ENCODE results near the gene MEDAG. TPM values are rescaled to one million over a fixed set of nuclear protein-coding genes. Genes with fewer than 3 reads are reported as not detected.

The MEDAG gene
- polyA plus RNA-seq, 1 donor, result 6.6 TPM

GRCh38 chr13:30872685-30873461 is 33.2 kb upstream of the MEDAG start:
- H3K36me3 ChIP-seq (ENCODE audit: control insufficient read depth, insufficient read depth, low read length), result no peaks in the 10 kb centered on the region
- H3K4me1 ChIP-seq (ENCODE audit: control insufficient read depth, insufficient read depth, low read length), result peaks cover 12% of the 10 kb centered on the region
- H3K27me3 ChIP-seq (ENCODE audit: control insufficient read depth, insufficient read depth, low read length), result no peaks in the 10 kb centered on the region
- DNase-seq, result peak in 1 of 2 donors; percentile 47
- no peaks in the 10 kb centered on the region for H3K9me3 ChIP-seq (ENCODE audit: control insufficient read depth, low read depth, low read length)
- peak overlapping the region; percentile 40 for H3K27ac ChIP-seq (ENCODE audit: low read length)
- no peak overlapping the region for H3K4me3 ChIP-seq (ENCODE audit: low read length)
- WGBS (ENCODE audit: insufficient coverage, low lambda C conversion rate), result no CpG with 5 or more reads among the region's 6 CpGs

- H3K4me1 ChIP-seq (ENCODE audit: control insufficient read depth, insufficient read depth, low read length), result peaks cover 12% of the 10 kb centered on the region
- no peaks in the 10 kb centered on the region for H3K9me3 ChIP-seq (ENCODE audit: control insufficient read depth, low read depth, low read length)
- no peaks in the 10 kb centered on the region for H3K27me3 ChIP-seq (ENCODE audit: control insufficient read depth, insufficient read depth, low read length)
- no peak overlapping the region for H3K27ac ChIP-seq (ENCODE audit: low read length)
- no CpG with 5 or more reads among the region's 5 CpGs for WGBS (ENCODE audit: insufficient coverage, low lambda C conversion rate)
- DNase-seq, result no peak
- no peak overlapping the region for H3K4me3 ChIP-seq (ENCODE audit: low read length)
- no peaks in the 10 kb centered on the region for H3K36me3 ChIP-seq (ENCODE audit: control insufficient read depth, insufficient read depth, low read length)
These were observed 32.6 kb upstream of the MEDAG start for GRCh38 chr13:30873499-30873898.

- DNase-seq, result no peak
- Histone ChIP-seq H3K36me3 (ENCODE audit: control insufficient read depth, insufficient read depth, low read length) (no peaks in the 10 kb centered on the region), H3K27ac (ENCODE audit: low read length) (no peak overlapping the region), H3K27me3 (ENCODE audit: control insufficient read depth, insufficient read depth, low read length) (no peaks in the 10 kb centered on the region), H3K4me3 (ENCODE audit: low read length) (no peak overlapping the region), H3K9me3 (ENCODE audit: control insufficient read depth, low read depth, low read length) (no peaks in the 10 kb centered on the region), H3K4me1 (ENCODE audit: control insufficient read depth, insufficient read depth, low read length) (peaks cover 12% of the 10 kb centered on the region)
- WGBS (ENCODE audit: insufficient coverage, low lambda C conversion rate), result no CpG with 5 or more reads among the region's 6 CpGs
These were observed 32.0 kb upstream of the MEDAG start for GRCh38 chr13:30874111-30874510.

GRCh38 chr13:30874561-30874960 is 31.5 kb upstream of the MEDAG start:
- DNase-seq, result no peak
- no CpG with 5 or more reads among the region's 6 CpGs for WGBS (ENCODE audit: insufficient coverage, low lambda C conversion rate)
- no peaks in the 10 kb centered on the region for H3K9me3 ChIP-seq (ENCODE audit: control insufficient read depth, low read depth, low read length)
- H3K4me1 ChIP-seq (ENCODE audit: control insufficient read depth, insufficient read depth, low read length), result peaks cover 12% of the 10 kb centered on the region
- H3K36me3 ChIP-seq (ENCODE audit: control insufficient read depth, insufficient read depth, low read length), result no peaks in the 10 kb centered on the region
- no peak overlapping the region for H3K4me3 ChIP-seq (ENCODE audit: low read length)
- H3K27ac ChIP-seq (ENCODE audit: low read length), result no peak overlapping the region
- H3K27me3 ChIP-seq (ENCODE audit: control insufficient read depth, insufficient read depth, low read length), result no peaks in the 10 kb centered on the region

DNA sequence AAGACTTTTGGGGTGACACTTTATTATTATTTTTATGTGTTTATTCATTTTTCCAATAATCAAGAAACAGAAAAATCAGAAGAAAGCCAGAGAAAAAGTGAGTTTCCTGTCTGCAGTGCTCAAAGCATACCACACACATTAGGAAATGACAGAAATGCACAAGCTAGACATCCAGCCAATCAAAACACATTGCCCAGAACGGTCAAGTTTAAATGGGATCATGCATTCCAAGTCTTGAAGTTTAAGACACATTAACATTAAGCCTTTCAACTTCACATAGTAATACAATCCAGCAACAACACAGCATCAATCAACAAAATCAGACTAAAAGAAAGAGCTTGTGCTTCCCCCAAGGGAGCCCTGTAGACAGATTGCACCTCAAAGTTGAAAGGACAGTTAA is 28.7 kb upstream of the MEDAG start:
- Histone ChIP-seq H3K27ac (ENCODE audit: low read length) (no peak overlapping the region), H3K27me3 (ENCODE audit: control insufficient read depth, insufficient read depth, low read length) (peaks cover 9% of the 10 kb centered on the region), H3K4me3 (ENCODE audit: low read length) (no peak overlapping the region), H3K36me3 (ENCODE audit: control insufficient read depth, insufficient read depth, low read length) (no peaks in the 10 kb centered on the region), H3K9me3 (ENCODE audit: control insufficient read depth, low read depth, low read length) (no peaks in the 10 kb centered on the region), H3K4me1 (ENCODE audit: control insufficient read depth, insufficient read depth, low read length) (peaks cover 9% of the 10 kb centered on the region)
- no peak for DNase-seq
- WGBS (ENCODE audit: insufficient coverage, low lambda C conversion rate), result no CpG with 5 or more reads among the region's 1 CpG

- no peak for DNase-seq
- WGBS (ENCODE audit: insufficient coverage, low lambda C conversion rate), result no CpG with 5 or more reads among the region's 2 CpGs
- no peak overlapping the region for H3K4me3 ChIP-seq (ENCODE audit: low read length)
- H3K4me1 ChIP-seq (ENCODE audit: control insufficient read depth, insufficient read depth, low read length), result no peaks in the 10 kb centered on the region
- H3K9me3 ChIP-seq (ENCODE audit: control insufficient read depth, low read depth, low read length), result no peaks in the 10 kb centered on the region
- H3K27me3 ChIP-seq (ENCODE audit: control insufficient read depth, insufficient read depth, low read length), result peaks cover 9% of the 10 kb centered on the region
- H3K36me3 ChIP-seq (ENCODE audit: control insufficient read depth, insufficient read depth, low read length), result no peaks in the 10 kb centered on the region
- H3K27ac ChIP-seq (ENCODE audit: low read length), result no peak overlapping the region
These were observed 25.8 kb upstream of the MEDAG start for GRCh38 chr13:30880151-30880855.

DNA sequence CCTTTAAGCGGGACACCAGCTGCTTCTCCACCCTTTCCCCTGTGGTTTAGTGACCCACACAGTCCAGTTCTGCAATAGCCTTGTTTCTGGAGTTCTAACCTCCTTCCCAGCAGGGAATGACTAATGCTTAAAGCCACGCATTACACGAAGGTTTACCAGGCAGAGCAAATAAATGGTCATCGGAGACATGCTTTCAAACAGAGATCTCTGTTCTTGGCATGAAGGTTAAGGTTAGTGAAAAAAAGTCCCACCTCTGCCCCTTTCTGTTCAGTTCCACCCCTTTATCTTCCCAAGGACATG is 25.3 kb upstream of the MEDAG start:
- Histone ChIP-seq H3K36me3 (ENCODE audit: control insufficient read depth, insufficient read depth, low read length) (no peaks in the 10 kb centered on the region), H3K27me3 (ENCODE audit: control insufficient read depth, insufficient read depth, low read length) (peaks cover 9% of the 10 kb centered on the region), H3K4me3 (ENCODE audit: low read length) (no peak overlapping the region), H3K4me1 (ENCODE audit: control insufficient read depth, insufficient read depth, low read length) (no peaks in the 10 kb centered on the region), H3K9me3 (ENCODE audit: control insufficient read depth, low read depth, low read length) (no peaks in the 10 kb centered on the region), H3K27ac (ENCODE audit: low read length) (no peak overlapping the region)
- no peak for DNase-seq
- WGBS (ENCODE audit: insufficient coverage, low lambda C conversion rate), result no CpG with 5 or more reads among the region's 4 CpGs

- H3K27me3 ChIP-seq (ENCODE audit: control insufficient read depth, insufficient read depth, low read length), result peaks cover 9% of the 10 kb centered on the region
- no peak overlapping the region for H3K4me3 ChIP-seq (ENCODE audit: low read length)
- no peaks in the 10 kb centered on the region for H3K9me3 ChIP-seq (ENCODE audit: control insufficient read depth, low read depth, low read length)
- no peak overlapping the region for H3K27ac ChIP-seq (ENCODE audit: low read length)
- no CpG with 5 or more reads among the region's 3 CpGs for WGBS (ENCODE audit: insufficient coverage, low lambda C conversion rate)
- no peak for DNase-seq
- no peaks in the 10 kb centered on the region for H3K4me1 ChIP-seq (ENCODE audit: control insufficient read depth, insufficient read depth, low read length)
- H3K36me3 ChIP-seq (ENCODE audit: control insufficient read depth, insufficient read depth, low read length), result no peaks in the 10 kb centered on the region
These were observed 24.9 kb upstream of the MEDAG start for GRCh38 chr13:30881191-30881651.

GRCh38 chr13:30882026-30882850 is 23.8 kb upstream of the MEDAG start:
- Histone ChIP-seq H3K4me1 (ENCODE audit: control insufficient read depth, insufficient read depth, low read length) (no peaks in the 10 kb centered on the region), H3K9me3 (ENCODE audit: control insufficient read depth, low read depth, low read length) (no peaks in the 10 kb centered on the region), H3K27me3 (ENCODE audit: control insufficient read depth, insufficient read depth, low read length) (peaks cover 9% of the 10 kb centered on the region), H3K4me3 (ENCODE audit: low read length) (no peak overlapping the region), H3K27ac (ENCODE audit: low read length) (no peak overlapping the region), H3K36me3 (ENCODE audit: control insufficient read depth, insufficient read depth, low read length) (no peaks in the 10 kb centered on the region)
- WGBS (ENCODE audit: insufficient coverage, low lambda C conversion rate), result 50% methylated on average over 4 of the region's 8 CpGs
- no peak for DNase-seq

DNA sequence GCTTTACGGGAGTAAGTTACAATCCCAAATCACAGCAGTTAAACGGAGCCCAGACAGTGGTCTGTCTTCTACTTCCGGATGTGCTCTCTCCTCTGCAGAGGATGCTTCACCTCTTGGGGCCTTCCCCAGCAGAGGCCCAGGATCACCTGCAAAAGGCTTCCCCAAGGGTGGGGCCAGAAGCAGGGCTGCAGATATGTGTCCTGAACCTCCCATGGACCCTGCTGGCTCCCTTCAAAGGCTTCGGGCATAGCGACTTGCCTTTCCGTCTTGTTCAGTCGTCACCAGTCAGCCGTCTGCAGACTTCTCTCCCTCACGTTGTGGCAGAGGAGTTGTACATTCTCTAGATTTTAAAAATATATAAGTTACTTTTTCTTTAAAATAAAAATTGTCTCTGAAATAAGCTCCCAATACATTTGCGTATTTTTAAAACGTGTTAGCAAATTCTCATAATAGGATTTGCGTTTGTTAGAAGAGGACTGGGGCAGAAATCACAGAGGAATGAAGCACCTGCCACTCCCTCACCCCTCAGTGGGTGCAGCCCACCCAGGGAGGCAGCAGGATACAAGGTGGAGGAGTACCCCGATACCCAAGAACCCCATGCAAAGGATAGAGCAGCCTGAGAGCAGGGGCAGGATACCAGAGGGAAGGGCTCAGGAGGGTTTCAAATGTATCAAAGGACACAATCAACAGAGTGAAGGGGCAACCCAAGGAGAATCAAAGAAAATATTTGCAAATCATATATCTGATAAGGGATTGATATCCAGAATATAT is 22.9 kb upstream of the MEDAG start:
- no peaks in the 10 kb centered on the region for H3K9me3 ChIP-seq (ENCODE audit: control insufficient read depth, low read depth, low read length)
- no peaks in the 10 kb centered on the region for H3K4me1 ChIP-seq (ENCODE audit: control insufficient read depth, insufficient read depth, low read length)
- DNase-seq, result no peak
- no peak overlapping the region for H3K27ac ChIP-seq (ENCODE audit: low read length)
- 41% methylated on average over 2 of the region's 13 CpGs for WGBS (ENCODE audit: insufficient coverage, low lambda C conversion rate)
- H3K4me3 ChIP-seq (ENCODE audit: low read length), result no peak overlapping the region
- no peaks in the 10 kb centered on the region for H3K36me3 ChIP-seq (ENCODE audit: control insufficient read depth, insufficient read depth, low read length)
- peaks cover 9% of the 10 kb centered on the region for H3K27me3 ChIP-seq (ENCODE audit: control insufficient read depth, insufficient read depth, low read length)
